ENCODE results near the gene CNTF.

Gene CNTF

DNA sequence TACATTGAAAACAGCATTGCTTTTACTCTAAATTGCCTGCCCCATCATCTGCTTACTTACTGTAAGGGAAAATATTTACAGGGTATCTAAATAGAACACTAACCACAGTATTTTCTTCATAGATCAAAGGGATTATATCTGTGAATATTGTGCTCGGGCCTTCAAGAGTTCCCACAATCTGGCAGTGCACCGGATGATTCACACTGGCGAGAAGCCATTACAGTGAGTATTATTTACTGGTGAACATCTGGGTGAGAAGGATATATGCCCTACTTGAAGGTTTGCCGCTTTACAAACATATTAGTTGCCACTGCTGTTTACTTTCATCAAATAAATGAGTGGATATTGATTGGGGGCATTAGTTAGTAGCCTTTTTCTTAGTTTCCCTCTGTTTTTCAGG, 5.9 kb upstream of the CNTF start:
- TF ChIP-seq EZH2 (IDR thresholded peaks at IDR 0.05; ENCODE audit: borderline replicate concordance, low read length) (no peak), CTCF (IDR thresholded peaks at IDR 0.05; ENCODE audit: low read length) (no peak)
- no peaks in the 10 kb centered on the region for H3K4me1 ChIP-seq (ENCODE audit: insufficient read depth, low read length, severe bottlenecking)
- H3K9ac ChIP-seq (ENCODE audit: low read length), result no peak overlapping the region
- H3F3A ChIP-seq (ENCODE audit: insufficient read depth, low read length), result no peaks in the 10 kb centered on the region
- H3K36me3 ChIP-seq (ENCODE audit: insufficient read depth, low read length), result peaks cover 100% of the 10 kb centered on the region
- H2AFZ ChIP-seq (ENCODE audit: low read length), result no peak overlapping the region
- H3K27ac ChIP-seq (ENCODE audit: low read depth, low read length, poor library complexity, severe bottlenecking), result no peak overlapping the region
- no peaks in the 10 kb centered on the region for H3K79me2 ChIP-seq (ENCODE audit: insufficient read depth, low read length)
- no peaks in the 10 kb centered on the region for H3K9me2 ChIP-seq (ENCODE audit: low read depth, low read length)
- no peaks in the 10 kb centered on the region for H3K27me3 ChIP-seq (ENCODE audit: insufficient read depth, low read length)
- no peak overlapping the region for H3K4me3 ChIP-seq (ENCODE audit: low read depth, low read length, poor library complexity, severe bottlenecking)
- H3K9me3 ChIP-seq (ENCODE audit: low read length), result no peaks in the 10 kb centered on the region
- H3K4me2 ChIP-seq (ENCODE audit: low read length), result no peak overlapping the region
- no peaks in the 10 kb centered on the region for H4K20me1 ChIP-seq (ENCODE audit: insufficient read depth, low read length)

DNA sequence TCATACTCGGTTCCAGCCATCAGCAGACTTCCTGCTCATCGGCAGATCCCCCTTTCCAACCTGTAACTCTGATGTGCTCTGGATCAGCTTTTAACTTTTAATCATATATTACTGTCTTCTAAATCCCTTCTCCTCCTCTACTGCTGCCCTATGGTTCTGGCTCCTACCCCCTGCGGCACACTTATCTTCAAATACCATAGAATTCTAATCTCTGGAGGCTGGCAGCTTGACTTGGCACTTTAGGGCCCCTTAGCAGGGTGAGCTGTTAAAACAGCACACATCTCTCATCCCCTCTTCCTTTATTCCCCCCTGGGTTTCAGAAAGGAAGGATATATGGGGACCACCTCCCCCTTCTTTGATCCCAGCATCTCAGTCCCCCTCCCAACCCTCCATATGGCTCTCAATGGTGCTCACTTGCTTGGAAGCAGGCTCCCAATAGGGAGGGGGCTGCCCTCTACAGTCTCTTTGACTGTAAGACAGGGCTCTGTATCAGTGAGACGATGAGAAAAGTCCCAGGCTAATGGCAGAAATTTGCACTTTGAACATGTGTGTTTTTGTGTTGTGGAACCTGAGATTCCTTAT, 4.4 kb upstream of the CNTF start:
- Histone ChIP-seq H3K9me3 (ENCODE audit: low read length) (no peaks in the 10 kb centered on the region), H3K9ac (ENCODE audit: low read length) (no peak overlapping the region), H3F3A (ENCODE audit: insufficient read depth, low read length) (no peaks in the 10 kb centered on the region), H3K27me3 (ENCODE audit: insufficient read depth, low read length) (no peaks in the 10 kb centered on the region), H3K4me3 (ENCODE audit: low read depth, low read length, poor library complexity, severe bottlenecking) (no peak overlapping the region), H3K27ac (ENCODE audit: low read depth, low read length, poor library complexity, severe bottlenecking) (no peak overlapping the region), H4K20me1 (ENCODE audit: insufficient read depth, low read length) (no peaks in the 10 kb centered on the region), H3K4me2 (ENCODE audit: low read length) (no peak overlapping the region), H3K79me2 (ENCODE audit: insufficient read depth, low read length) (no peaks in the 10 kb centered on the region), H3K4me1 (ENCODE audit: insufficient read depth, low read length, severe bottlenecking) (no peaks in the 10 kb centered on the region), H3K36me3 (ENCODE audit: insufficient read depth, low read length) (peaks cover 100% of the 10 kb centered on the region), H3K9me2 (ENCODE audit: low read depth, low read length) (no peaks in the 10 kb centered on the region), H2AFZ (ENCODE audit: low read length) (no peak overlapping the region)
- TF ChIP-seq CTCF (IDR thresholded peaks at IDR 0.05; ENCODE audit: low read length) (peak; percentile 45), EZH2 (IDR thresholded peaks at IDR 0.05; ENCODE audit: borderline replicate concordance, low read length) (no peak)

DNA sequence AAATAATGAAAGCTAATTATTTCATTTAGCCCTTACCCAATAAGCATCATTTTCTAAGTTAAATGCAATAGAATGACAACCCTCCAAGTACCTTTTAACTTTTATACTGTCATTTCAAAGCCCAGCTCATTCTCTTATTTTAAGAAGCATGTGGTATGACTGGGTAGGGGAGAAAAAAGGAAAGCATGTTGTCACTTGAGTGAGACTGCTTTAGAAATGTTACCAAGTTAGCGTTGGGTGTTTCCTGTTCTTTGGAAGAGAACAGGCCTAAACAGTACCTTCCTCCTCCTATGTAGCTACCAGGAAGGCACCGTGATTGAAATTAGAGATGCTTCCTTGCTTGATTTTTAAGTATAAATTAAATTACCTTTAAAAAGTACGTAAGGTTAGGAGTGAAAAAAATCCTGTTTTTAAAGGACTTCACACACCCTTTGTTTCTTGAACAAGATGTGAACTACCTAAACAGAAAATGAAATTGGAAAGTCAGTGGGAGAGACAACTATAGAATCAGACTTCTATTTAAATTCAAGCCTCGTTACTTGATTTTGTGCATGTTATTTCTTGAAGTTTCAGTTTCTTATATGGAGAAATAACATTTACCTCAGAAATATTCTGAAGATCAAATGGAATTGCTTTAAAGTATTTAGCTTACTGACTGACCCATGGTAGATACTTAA, 741 bp upstream of the CNTF start:
- H3K79me2 ChIP-seq (ENCODE audit: insufficient read depth, low read length), result no peaks in the 10 kb centered on the region
- H3K36me3 ChIP-seq (ENCODE audit: insufficient read depth, low read length), result peaks cover 95% of the 10 kb centered on the region

More for the DNA sequence above, 741 bp upstream of the CNTF start:
- TF ChIP-seq CTCF (IDR thresholded peaks at IDR 0.05; ENCODE audit: low read length) (no peak), EZH2 (IDR thresholded peaks at IDR 0.05; ENCODE audit: borderline replicate concordance, low read length) (no peak)
- Histone ChIP-seq H3K27ac (ENCODE audit: low read depth, low read length, poor library complexity, severe bottlenecking) (no peak overlapping the region), H3K9me3 (ENCODE audit: low read length) (no peaks in the 10 kb centered on the region), H4K20me1 (ENCODE audit: insufficient read depth, low read length) (no peaks in the 10 kb centered on the region), H3F3A (ENCODE audit: insufficient read depth, low read length) (no peaks in the 10 kb centered on the region), H3K4me2 (ENCODE audit: low read length) (no peak overlapping the region), H3K9me2 (ENCODE audit: low read depth, low read length) (no peaks in the 10 kb centered on the region), H2AFZ (ENCODE audit: low read length) (no peak overlapping the region), H3K4me3 (ENCODE audit: low read depth, low read length, poor library complexity, severe bottlenecking) (no peak overlapping the region), H3K9ac (ENCODE audit: low read length) (no peak overlapping the region), H3K27me3 (ENCODE audit: insufficient read depth, low read length) (no peaks in the 10 kb centered on the region), H3K4me1 (ENCODE audit: insufficient read depth, low read length, severe bottlenecking) (no peaks in the 10 kb centered on the region)
